ENCODE results near the gene PTMS.

PTMS gene

DNA sequence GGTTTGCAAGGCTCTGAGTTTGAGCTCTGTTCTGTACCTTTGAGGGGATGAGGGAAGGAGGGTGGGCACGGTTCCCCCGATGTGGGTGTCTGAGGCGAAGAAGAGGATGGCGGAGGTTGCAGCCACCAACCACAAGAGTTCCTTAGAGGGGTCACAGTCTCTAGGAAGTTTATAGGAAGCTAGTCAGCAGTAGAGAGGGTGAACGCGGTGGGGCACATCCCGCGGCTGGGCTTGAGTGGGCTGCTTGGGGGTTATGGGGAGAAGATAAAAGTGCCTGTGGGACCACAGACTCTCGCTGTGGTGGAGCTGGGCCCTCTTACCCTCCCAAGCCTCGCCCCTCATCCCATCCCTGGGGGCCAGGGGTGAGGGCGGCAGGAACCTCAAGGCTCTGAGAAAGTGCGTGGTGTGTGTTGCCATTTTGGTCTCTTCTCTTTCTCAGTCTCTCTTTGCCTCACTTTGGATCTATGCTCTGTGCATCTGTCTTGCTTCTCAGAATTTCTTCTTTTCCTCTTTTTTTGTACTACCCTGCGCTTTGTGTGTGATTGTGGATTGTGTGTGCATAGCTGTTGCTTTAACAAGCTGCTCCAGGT, 25.9 kb downstream of the PTMS start:
- no peak for DNase-seq

- no peak for DNase-seq
These were observed 26.5 kb downstream of the PTMS start for GRCh38 chr12:6792522-6793201.

DNA sequence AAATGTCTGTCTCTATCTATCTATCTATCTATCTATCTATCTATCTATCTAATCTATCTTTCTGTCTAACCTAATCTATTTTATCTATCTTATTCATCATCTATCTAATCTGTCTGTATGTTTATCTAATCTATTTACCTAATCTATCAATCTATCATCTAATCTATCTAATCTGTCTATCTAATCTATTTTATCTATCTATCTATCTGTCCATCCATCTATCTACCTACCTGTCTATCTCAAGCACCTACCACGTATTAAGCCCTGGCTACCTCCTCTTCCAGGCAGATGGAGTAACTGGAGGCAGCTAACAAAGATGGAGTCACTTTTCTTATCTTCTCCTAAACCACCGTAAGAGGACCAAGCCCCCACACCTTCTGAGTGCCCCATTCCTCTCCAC, 28.9 kb downstream of the PTMS start:
- DNase-seq = no peak

- no peak for DNase-seq
These were observed 30.4 kb downstream of the PTMS start for GRCh38 chr12:6796576-6796975.

- no peak for DNase-seq
These were observed 33.0 kb downstream of the PTMS start for GRCh38 chr12:6799147-6799546.

DNA sequence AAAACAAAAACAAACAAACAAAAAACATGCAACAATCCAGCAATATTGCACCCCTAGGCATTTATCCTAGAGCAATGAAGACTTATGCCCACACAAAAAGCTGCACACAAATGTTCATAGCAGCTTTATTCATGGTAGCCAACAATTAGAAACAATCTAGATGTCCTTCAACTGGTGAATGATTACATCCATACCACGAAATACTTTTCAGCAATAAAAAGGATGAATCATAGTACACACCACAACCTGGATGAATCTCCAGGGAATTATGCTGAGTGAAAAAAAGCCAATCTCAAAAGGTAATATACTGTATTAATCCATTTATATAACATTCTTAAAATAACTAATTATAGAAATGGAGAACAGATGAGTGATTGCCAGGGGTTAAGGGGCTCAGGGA, 41.0 kb downstream of the PTMS start:
- no peak for DNase-seq

GRCh38 chr12:6809056-6809455, 42.9 kb downstream of the PTMS start:
- no peak for DNase-seq

GRCh38 chr12:6810758-6811157, 44.6 kb downstream of the PTMS start:
- DNase-seq = no peak

DNA sequence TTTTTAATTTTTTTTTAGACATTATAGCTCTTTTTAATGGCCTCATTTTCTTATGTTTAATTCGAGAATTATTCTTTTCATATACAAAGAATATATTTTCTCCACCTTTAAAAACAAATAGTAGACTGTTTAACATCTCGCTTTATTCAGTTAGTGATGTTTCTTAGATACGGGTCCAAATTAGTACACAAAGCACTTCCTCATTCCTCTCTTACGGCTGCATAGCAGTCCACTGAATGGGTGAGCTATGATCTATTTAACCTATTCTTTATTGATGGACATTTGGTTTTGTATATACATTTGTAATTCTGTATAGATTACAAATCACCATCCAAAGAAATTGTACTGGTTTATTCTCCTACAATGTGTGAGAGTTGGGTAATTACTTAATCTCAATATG, 47.2 kb downstream of the PTMS start:
- no peak for DNase-seq

DNA sequence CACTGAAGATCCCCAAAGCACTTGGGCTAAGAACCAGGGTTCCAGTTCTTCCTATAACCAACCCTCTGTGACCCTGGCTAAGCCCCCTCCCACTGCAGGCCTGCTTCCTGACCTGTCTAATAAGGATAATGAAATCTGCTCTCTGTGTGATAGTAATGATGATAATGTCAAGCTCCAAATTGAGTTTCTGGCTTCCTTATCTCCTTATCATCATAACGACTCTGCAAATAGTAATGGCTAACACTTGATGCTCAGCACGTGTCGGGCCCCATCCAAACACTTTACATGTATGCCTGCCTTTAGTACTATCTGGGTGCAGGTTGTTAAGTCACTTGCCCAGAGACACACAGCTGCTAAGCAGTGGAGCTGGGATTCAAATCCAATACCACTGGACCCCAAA, 50.4 kb downstream of the PTMS start:
- DNase-seq = no peak

GRCh38 chr12:6817098-6817497, 50.9 kb downstream of the PTMS start:
- DNase-seq = no peak

DNA sequence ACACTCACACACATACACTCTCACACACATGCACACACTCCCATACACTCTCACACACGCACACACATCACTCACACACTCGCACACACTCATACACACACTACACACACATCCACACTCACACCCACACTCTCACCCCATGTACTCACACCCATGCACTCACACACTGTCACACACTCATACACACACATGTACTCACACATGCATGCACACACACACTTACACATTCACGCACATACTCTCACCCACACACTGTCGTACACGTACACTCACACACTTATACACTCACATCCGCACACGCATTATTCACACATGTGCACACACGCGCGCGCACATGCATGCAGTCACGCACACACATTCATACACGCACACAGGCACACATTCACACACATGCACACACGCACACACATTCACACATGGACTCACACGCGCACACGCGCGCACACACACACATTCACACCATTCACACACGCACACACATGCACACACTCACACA, 51.5 kb downstream of the PTMS start:
- no peak for DNase-seq

DNA sequence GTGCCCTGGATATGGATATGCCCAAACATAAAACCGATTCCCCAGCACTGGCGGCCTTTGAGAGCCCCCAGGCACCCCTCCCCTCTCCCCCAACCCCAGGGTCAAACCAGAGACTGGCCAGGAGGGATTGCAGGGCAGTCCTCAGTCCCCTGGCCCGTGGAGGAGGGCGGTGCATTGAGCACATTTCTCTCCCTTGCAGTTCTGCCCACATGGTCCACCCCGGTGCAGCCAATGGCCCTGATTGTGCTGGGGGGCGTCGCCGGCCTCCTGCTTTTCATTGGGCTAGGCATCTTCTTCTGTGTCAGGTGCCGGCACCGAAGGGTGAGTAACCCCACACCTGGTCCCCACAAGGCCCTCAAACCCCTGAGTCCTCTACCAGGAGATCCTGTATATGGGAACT, 52.1 kb downstream of the PTMS start:
- no peak for DNase-seq

GRCh38 chr12:6818645-6819044, 52.5 kb downstream of the PTMS start:
- no peak for DNase-seq

DNA sequence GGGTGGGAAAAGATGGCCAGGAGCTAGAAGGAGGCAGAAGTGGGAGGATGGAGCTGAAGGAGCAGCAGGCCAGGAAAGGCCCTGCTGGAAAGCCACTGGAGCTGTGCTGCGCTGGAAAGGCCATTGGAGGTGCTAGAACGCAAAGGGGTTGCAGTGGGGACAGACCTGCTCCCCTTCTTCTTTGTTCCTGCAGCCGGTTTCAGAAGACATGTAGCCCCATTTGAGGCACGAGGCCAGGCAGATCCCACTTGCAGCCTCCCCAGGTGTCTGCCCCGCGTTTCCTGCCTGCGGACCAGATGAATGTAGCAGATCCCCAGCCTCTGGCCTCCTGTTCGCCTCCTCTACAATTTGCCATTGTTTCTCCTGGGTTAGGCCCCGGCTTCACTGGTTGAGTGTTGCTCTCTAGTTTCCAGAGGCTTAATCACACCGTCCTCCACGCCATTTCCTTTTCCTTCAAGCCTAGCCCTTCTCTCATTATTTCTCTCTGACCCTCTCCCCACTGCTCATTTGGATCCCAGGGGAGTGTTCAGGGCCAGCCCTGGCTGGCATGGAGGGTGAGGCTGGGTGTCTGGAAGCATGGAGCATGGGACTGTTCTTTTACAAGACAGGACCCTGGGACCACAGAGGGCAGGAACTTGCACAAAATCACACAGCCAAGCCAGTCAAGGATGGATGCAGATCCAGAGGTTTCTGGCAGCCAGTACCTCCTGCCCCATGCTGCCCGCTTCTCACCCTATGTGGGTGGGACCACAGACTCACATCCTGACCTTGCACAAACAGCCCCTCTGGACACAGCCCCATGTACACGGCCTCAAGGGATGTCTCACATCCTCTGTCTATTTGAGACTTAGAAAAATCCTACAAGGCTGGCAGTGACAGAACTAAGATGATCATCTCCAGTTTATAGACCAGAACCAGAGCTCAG, 53.2 kb downstream of the PTMS start:
- no peak for DNase-seq

DNA sequence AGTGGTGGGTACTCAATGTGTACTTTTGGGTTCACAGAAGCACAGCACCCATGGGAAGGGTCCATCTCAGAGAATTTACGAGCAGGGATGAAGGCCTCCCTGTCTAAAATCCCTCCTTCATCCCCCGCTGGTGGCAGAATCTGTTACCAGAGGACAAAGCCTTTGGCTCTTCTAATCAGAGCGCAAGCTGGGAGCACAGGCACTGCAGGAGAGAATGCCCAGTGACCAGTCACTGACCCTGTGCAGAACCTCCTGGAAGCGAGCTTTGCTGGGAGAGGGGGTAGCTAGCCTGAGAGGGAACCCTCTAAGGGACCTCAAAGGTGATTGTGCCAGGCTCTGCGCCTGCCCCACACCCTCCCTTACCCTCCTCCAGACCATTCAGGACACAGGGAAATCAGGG, 54.0 kb downstream of the PTMS start:
- DNase-seq = no peak

All from DMS53 (cell line).